ENCODE results near the gene PAQR7.
A peak's percentile ranks its signal among the peaks of the same experiment; 100 is the strongest.

PAQR7 gene

GRCh38 chr1:25875154-25875855 lies at the start of gene PAQR7:
Gene PAQR7, minus strand, starts transcription at chr1:25875708. Its CDS starts 11,869 bp downstream, at chr1:25863839.
- DNase-seq (ENCODE audit: low spot score) (peak; percentile 83), FAIRE-seq (no peak)

GRCh38 chr1:25924454-25924853 lies 48.9 kb upstream of the PAQR7 start:
- FAIRE-seq (no peak), DNase-seq (ENCODE audit: low spot score) (no peak)

- FAIRE-seq, result no peak
- DNase-seq (ENCODE audit: low spot score), result peak; percentile 32
These were observed 47.6 kb upstream of the PAQR7 start for GRCh38 chr1:25922971-25923552.

GRCh38 chr1:25922056-25922970 lies 46.8 kb upstream of the PAQR7 start:
- DNase-seq (ENCODE audit: low spot score) (peak; percentile 31), FAIRE-seq (peak; percentile 23)

- DNase-seq (ENCODE audit: low spot score) (no peak), FAIRE-seq (no peak)
These were observed 43.1 kb upstream of the PAQR7 start for GRCh38 chr1:25918615-25919014.

- FAIRE-seq (no peak), DNase-seq (ENCODE audit: low spot score) (no peak)
These were observed 42.5 kb upstream of the PAQR7 start for GRCh38 chr1:25917996-25918395.

GRCh38 chr1:25916460-25916859 lies 41.0 kb upstream of the PAQR7 start:
- DNase-seq (ENCODE audit: low spot score) (no peak), FAIRE-seq (no peak)

GRCh38 chr1:25914074-25914995 lies 38.8 kb upstream of the PAQR7 start:
- no peak for DNase-seq (ENCODE audit: low spot score)
- FAIRE-seq, result no peak

- FAIRE-seq (no peak), DNase-seq (ENCODE audit: low spot score) (no peak)
These were observed 37.7 kb upstream of the PAQR7 start for GRCh38 chr1:25913206-25913605.

- FAIRE-seq (no peak), DNase-seq (ENCODE audit: low spot score) (no peak)
These were observed 36.7 kb upstream of the PAQR7 start for GRCh38 chr1:25912076-25912831.

GRCh38 chr1:25911162-25911561 lies 35.7 kb upstream of the PAQR7 start:
- no peak for FAIRE-seq
- DNase-seq (ENCODE audit: low spot score), result no peak

- FAIRE-seq (no peak), DNase-seq (ENCODE audit: low spot score) (no peak)
These were observed 33.5 kb upstream of the PAQR7 start for GRCh38 chr1:25909040-25909439.

GRCh38 chr1:25908161-25908560 lies 32.7 kb upstream of the PAQR7 start:
- FAIRE-seq (no peak), DNase-seq (ENCODE audit: low spot score) (no peak)

- FAIRE-seq (no peak), DNase-seq (ENCODE audit: low spot score) (no peak)
These were observed 32.1 kb upstream of the PAQR7 start for GRCh38 chr1:25907601-25908000.

- DNase-seq (ENCODE audit: low spot score) (no peak), FAIRE-seq (peak; percentile 5)
These were observed 31.3 kb upstream of the PAQR7 start for GRCh38 chr1:25906644-25907300.

- FAIRE-seq (no peak), DNase-seq (ENCODE audit: low spot score) (peak; percentile 95)
These were observed 30.5 kb upstream of the PAQR7 start, which contains the start of gene STMN1 for GRCh38 chr1:25905680-25906643. Gene STMN1, minus strand, starts transcription at chr1:25906419. Its CDS starts 1,743 bp downstream, at chr1:25904676.

- DNase-seq (ENCODE audit: low spot score), result peak; percentile 98
- no peak for FAIRE-seq
These were observed 29.6 kb upstream of the PAQR7 start for GRCh38 chr1:25904943-25905679.

- no peak for FAIRE-seq
- no peak for DNase-seq (ENCODE audit: low spot score)
These were observed 28.5 kb upstream of the PAQR7 start for GRCh38 chr1:25903986-25904385.
